ENCODE data around the gene RELB.

DNA sequence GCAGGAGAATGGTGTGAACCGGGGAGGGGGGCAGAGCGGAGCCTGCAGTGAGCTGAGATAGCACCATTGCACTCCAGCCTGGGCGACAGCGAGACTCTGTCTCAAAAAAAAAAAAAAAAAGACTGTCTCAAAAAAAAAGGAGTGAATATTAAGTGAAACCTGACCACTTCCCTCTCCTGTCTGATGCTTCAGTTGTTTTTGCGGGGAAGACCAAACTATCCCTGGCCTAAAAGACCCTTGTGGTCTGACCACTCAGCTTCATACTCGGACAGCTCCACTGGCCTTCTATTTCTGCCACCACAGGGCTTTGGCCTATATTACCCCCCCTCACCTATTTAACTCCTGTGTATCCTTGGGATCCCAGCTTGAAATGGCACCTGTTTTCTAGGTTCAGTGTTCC, 39.9 kb downstream of the RELB start:
- TF ChIP-seq, protein P1, sequence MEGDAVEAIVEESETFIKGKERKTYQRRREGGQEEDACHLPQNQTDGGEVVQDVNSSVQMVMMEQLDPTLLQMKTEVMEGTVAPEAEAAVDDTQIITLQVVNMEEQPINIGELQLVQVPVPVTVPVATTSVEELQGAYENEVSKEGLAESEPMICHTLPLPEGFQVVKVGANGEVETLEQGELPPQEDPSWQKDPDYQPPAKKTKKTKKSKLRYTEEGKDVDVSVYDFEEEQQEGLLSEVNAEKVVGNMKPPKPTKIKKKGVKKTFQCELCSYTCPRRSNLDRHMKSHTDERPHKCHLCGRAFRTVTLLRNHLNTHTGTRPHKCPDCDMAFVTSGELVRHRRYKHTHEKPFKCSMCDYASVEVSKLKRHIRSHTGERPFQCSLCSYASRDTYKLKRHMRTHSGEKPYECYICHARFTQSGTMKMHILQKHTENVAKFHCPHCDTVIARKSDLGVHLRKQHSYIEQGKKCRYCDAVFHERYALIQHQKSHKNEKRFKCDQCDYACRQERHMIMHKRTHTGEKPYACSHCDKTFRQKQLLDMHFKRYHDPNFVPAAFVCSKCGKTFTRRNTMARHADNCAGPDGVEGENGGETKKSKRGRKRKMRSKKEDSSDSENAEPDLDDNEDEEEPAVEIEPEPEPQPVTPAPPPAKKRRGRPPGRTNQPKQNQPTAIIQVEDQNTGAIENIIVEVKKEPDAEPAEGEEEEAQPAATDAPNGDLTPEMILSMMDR (IDR thresholded peaks at IDR 0.05; ENCODE audit: low read length), result no peak
- no peak for TF ChIP-seq EZH2phosphoT487 (IDR thresholded peaks at IDR 0.05; ENCODE audit: low read length)
